Stimulated activated CD8-positive, alpha-beta memory T cell treated with anti-CD3 and anti-CD28 coated beads, Interleukin-12 subunit alpha, Interleukin-12 subunit beta, amount 100 ng/mL, for 1 hour (primary cell): ENCODE data around the gene MOV10L1.
A peak's percentile ranks its signal among the peaks of the same experiment; 100 is the strongest.

Experiments used
- DNase-seq: peaks from one replicate; pipeline ENCODE4 v3.0.0-alpha.2; 2020; ENCODE audit warnings: low read depth

Gene MOV10L1

GRCh38 chr22:50176850-50177536 is 87.2 kb downstream of the MOV10L1 start:
- no peak for DNase-seq

- no peak for DNase-seq
Observed at GRCh38 chr22:50177537-50178470, 88.0 kb downstream of the MOV10L1 start.

- DNase-seq, result no peak
Observed at GRCh38 chr22:50178471-50178864, 88.7 kb downstream of the MOV10L1 start.

DNA sequence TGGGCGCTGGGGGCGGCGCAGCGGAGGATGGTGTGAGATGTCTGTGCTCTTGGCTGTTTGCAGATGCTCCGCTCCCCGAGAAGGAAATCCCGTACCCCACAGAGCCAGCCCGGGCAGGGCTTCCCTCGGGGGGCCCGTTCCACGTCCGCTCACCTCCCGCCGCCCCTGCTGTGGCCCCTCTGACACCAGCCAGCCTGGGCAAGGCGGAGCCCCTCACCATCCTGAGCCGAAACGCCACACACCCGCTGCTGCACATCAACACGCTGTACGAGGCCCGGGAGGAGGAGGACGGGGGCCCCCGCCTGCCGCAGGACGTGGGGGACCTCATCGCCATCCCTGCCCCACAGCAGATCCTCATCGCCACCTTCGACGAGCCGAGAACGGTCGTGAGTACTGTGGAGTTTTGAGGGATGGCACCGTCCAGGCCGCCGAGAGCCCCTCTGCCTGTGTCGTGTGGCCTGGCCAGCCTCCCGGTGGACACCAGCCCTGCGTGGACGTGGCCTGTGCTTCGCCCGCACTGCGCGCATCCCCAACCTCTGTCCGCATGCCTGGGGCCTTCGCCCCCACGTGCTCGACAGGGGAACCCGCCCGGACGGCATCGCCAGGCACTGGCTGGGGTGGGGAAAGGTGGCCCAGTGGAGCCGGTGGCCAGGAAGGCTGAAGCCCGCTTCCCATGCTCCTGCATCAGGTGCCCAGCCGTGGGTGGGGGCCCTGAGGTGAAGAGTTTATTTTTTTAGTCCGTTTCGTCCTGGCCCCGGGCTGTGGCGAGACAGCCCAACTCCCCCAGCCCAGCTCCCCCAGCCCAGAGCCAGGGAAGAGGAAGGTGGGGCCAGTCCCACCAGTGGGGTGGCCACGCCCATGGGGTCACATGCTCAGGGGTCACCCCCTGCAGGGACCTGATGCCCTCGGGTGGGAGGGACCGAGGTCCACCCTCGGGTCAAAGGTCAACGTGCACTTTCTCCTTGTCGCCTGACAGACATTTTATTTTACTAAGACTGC is 89.4 kb downstream of the MOV10L1 start:
- no peak for DNase-seq

DNA sequence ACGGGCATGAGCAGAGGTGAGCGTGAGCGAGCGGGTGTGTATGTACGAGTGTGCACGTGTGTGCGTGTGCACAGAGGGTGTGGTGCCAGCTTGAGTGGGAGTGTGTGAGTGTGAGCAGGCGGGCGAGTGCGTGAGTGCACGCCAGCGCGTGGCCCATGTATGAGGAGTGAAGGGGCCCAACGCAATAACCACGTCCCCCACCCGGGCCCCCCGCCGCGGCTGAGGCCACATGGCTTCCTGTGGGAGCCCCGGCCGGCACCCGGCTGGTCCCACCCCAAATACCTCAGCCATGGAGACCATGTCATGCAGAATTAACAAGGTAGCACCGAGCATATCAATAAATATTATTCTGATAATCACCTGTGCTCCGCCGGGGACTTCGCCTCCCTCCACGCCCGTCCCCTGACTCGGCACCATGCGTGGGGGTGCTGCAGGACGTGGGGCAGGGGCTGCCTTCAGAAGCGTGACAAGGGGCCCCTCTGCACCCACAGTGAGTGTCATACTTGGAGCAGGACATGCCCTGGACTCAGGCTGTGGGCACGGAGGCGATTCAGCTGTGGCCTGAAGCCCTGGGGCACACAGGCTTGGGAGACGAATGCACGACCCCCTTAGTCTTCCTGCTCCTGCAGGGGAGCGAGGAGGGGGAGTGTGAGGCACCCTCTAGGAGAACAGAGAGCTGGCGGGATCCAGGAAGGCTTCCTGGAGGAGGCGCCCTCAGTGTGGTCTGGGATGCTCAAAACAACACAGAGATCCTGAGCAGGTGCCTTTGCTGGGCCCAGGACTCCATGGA is 90.3 kb downstream of the MOV10L1 start:
- no peak for DNase-seq

- DNase-seq, result no peak
Observed at GRCh38 chr22:50180727-50181521, 91.1 kb downstream of the MOV10L1 start.

GRCh38 chr22:50182176-50183081 is 92.6 kb downstream of the MOV10L1 start:
- no peak for DNase-seq

GRCh38 chr22:50183141-50183971 is 93.5 kb downstream of the MOV10L1 start:
- DNase-seq, result no peak

DNA sequence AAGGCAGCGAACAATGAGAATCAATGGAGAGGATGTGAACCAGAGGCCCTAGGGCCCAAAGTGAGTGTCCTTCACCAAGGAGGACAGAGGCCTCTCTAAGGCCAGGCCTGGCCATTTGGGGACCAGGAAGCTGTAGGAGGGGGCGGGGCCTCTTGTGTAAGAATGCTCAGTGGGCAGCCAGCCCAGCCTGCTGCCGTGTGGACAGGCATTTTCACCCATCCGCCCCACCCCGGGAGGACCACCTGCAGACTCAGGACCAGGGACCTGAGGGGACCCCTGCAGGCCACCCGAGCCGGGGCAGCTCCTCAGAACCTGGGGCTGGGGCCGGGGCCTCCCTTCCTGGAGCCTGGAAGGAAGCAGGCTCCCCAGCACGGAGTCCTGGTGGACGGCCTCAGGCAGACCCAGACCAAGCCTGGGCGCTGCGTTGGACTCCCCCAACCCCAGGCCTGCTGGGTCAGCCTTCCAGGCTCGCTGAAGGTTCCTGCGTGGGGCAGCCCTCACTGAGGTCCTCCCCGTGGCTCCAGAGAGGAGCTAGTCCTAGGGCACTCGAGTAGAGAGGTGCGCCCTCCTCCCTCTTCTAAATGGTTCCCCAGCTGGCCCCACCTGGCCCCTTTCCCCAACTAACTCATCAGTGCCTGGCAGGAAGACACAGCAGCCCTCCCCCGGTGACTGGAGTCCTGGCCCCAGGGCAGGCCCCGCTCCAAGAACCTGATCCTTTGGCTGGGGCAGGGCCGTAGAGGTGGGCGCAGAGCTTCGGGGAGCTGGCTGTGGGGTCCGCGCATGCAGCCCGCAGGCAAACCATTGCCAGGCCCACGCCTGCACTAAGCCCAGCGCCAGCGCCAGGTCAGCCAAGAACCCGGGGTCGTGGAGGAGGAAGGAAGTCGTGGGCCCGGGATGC is 94.4 kb downstream of the MOV10L1 start:
- DNase-seq, result no peak

DNA sequence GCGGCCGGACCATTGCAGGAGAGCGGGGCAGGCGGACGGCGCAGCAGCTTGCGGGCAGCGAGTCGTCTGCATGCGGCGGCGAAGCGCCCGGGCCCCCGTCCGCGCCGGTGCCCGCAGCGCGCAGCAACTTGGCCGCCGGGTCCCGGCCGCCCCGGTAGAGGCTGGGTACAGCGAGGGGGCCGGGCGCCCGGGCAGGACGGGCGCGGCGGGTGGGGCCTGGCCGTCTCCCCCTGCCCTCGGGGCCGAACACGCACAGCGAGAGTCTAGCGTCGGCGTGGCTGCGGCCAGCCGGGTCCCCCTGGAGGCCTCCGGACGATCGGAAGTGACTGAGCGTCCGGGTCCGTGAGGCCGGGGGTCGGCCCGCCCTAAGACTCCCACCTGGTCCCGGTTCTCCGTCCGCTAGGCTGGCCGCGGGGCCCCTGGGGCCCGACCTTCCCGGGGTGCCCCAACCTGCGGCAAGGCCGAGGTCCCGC is 95.1 kb downstream of the MOV10L1 start:
- DNase-seq, result no peak

DNA sequence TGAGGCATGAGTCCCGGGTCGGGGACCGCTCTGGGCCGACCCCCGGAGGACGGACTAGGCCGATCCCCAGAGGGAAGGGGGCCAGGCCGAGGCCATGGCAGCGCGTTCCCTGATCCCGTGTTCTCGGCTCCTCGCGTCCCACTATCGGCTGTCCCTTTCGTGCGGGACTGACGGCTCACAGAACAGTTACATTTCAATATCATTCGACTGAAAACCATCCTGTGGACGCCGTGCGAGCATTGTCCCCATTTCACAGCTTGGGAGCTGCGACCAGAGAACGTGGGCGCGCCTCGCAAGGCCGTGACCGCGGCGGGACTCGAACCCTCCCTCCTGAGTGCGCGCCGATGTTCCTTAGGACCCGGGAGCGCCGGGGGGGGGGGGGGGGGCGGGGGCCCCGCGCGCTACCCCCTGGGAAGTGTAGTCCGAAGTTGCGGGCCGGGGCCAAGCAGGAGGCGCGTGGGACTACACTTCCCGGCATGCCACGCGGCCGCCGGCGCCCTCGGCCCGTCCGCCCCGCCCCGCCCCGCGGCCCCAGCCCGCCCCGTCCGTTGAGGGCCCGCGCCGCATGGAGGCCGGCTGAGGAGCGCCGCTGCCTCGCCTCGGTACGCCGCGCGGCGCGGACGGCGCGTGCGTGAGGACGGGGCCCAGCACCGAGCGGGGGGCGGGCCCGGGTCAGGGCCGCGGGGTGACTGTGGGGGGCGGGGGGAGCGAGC is 95.7 kb downstream of the MOV10L1 start, which contains the start of gene TRABD:
Gene TRABD (plus strand): TSS at position 539 of the 713 bp plus-strand sequence. CDS start 7,148 bp downstream, outside the sequence.
- DNase-seq, result peak; percentile 75

- DNase-seq, result no peak
Observed at GRCh38 chr22:50186181-50186714, 96.4 kb downstream of the MOV10L1 start.

DNA sequence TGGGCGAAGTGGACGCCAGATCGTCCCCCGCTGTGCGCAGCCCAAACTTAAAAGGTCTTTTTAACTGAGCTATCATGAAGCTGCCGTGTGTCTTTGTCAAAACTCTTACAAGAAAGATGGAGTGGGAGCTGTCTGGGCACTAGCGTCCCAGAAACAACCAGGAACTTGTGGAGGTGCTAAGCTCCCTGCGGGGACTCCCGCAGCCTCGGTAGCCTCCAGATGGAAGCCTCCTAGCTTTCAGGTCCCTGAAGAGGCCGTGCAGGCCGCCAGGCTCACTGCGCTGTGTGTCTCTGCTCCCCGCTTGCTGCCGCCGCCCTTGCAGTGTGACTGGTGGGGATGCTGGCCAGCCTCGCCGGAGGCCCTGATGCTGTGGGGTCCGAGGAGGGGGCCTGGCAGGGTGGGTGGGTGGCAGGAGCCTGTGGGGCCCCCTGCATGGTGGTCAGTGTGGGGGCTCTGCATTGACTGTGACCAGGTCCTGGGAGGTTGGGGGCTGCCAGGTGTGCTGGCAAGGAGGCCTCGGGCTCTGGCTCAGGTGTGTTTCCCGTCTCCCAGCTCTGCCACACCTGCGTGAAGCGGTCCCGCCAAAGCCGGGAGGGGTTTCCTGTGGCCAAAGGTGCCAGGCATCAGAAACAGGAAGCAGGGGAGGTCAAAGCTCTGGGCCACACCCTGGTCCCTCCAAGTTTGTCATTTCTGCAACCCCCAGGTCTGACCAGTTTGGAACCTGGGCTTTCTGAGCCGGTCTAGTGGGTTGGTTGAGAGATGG is 97.1 kb downstream of the MOV10L1 start:
- no peak for DNase-seq

DNA sequence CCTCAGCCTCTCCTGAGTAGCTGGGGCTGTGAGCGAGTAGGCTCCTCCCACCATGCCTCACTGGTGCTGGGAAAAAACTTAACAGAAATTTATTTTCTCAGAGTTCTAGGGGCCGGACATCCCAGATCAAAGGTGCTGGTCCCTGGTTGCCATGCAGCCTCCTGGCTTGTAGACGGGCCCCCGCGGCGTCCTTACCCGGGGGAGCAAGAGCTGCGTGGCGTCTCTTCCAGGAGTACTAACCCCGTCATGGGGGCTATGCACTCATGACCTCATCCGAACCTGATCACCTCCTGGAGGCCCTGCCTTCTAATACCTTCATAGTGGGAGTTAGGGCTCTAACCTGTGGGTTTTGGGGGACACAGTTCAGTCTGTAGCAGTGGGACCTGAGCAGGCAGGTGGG is 98.5 kb downstream of the MOV10L1 start:
- no peak for DNase-seq

DNA sequence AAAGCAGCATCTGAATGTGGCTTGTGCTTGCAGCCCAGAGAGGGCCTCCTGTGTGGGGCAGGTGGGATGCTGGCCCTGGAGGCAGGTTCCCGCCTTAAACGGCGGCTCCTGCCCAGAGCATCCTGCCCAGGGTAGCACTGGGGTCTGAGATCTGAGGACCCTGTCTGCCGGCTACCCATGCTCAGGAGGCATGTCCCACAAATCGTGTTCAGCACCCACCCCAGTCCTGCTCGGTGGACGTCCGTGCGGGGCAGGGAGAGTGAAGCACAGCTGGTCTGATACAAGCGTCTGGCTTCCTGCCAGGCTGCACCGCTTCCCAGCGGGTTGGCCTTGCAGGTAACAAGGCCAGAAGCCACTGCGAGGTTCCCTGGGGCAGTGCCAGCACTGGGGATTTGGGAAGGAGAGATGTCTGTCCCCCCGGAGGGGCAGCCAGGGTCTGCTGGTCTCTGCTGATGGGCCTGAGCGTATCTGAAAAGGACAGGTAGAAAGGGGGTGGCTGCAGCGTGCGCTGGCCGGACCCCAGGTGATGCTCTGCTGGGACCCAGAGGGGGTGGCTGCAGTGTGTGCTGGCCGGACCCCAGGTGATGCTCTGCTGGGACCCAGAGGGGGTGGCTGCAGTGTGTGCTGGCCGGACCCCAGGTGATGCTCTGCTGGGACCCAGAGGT is 99.5 kb downstream of the MOV10L1 start:
- DNase-seq, result no peak
